ENCODE measurements around the gene HACL1.

- no peak for TF ChIP-seq POLR2AphosphoS5 (IDR thresholded peaks at IDR 0.05; ENCODE audit: low read depth, low read length)
- TF ChIP-seq POLR2A (IDR thresholded peaks at IDR 0.05; ENCODE audit: low read depth, low read length) = no peak
Measured at GRCh38 chr3:15512166-15512565, 89.2 kb downstream of the HACL1 start.

Data from GM12892 (cell line).